IPS-20b (cell line): ENCODE results near the gene DNAJB2.
"Not testable (repeated sequence)": the region's sequence is repeated elsewhere in the genome, so short reads cannot be mapped to it uniquely, and the experiment has no call there.

ENCODE experiments used
- H3K27ac ChIP-seq: one replicate; pipeline ENCODE4 v1.5.1; 2013; ENCODE audit warnings: low read length
- H3K27me3 ChIP-seq: 2 replicates; pipeline ENCODE4 v1.6.1; 2013; ENCODE audit warnings: mild to moderate bottlenecking, low read length, inconsistent platforms; ENCODE audit not compliant: insufficient read depth
- H3K36me3 ChIP-seq: 2 replicates; pipeline ENCODE4 v1.6.1; 2013; ENCODE audit warnings: low read depth, mild to moderate bottlenecking, inconsistent platforms, low read length, moderate library complexity; ENCODE audit not compliant: insufficient read depth
- H3K4me1 ChIP-seq: 2 replicates; pipeline ENCODE4 v1.6.1; 2013; ENCODE audit warnings: mild to moderate bottlenecking, control low read depth, inconsistent platforms, low read length, moderate library complexity; ENCODE audit not compliant: insufficient read depth
- H3K4me3 ChIP-seq: 2 replicates; pipeline ENCODE4 v1.5.1; 2013; ENCODE audit warnings: mild to moderate bottlenecking, low read length, inconsistent platforms
- H3K9ac ChIP-seq: 2 replicates; pipeline ENCODE4 v1.6.1; 2013; ENCODE audit warnings: low read depth, mild to moderate bottlenecking, inconsistent platforms, low read length, moderate library complexity
- H3K9me3 ChIP-seq: 2 replicates; pipeline ENCODE4 v1.6.1; 2013; ENCODE audit warnings: mild to moderate bottlenecking, low read depth, low read length, inconsistent platforms; ENCODE audit not compliant: insufficient read depth

Gene DNAJB2

DNA sequence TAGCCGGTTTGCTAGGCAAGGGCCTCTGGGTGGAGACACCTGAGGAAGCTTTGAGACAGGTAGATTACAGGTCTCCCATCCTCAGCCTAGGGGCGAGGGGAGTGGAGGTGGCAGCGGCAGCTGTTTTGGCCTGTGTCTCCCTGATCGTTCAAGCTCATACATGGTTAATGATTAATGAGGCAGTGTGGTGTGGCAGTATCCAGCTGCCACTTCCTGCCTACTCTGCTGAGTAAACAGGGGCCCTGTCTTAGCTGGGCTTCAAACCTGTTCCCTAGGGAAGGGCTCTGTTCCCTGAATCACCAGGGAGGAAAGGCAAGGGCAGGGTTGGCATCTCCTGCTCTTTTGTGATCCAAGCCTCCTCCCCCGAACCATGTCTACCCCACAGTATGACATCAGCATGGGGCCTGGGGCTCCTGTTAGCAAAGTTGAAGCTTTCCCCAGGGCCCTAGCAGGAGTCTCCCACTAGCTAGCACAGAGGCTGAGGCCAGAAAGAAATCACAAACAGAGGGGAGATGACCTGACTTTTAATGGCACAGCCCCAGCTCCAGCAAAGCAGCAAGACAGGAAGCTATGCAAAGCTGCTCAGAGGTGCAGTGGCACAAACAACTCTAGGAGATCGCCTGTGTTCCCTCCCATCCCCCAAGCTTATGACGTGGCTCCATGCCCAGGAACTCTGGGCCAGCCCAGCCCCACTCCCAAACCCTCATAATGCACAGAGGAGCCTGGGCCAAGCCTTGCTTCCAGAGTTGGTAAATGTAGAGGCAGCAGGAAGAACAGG lies 29.8 kb upstream of the DNAJB2 start:
- peaks cover 30% of the 10 kb centered on the region for H3K36me3 ChIP-seq
- peak overlapping the region; percentile 30; the same call in 1 of the 2 replicates for H3K9ac ChIP-seq
- no peaks in the 10 kb centered on the region for H3K9me3 ChIP-seq
- H3K27ac ChIP-seq, result no peak overlapping the region
- peaks cover 18% of the 10 kb centered on the region for H3K4me1 ChIP-seq
- no peak overlapping the region for H3K4me3 ChIP-seq
- H3K27me3 ChIP-seq, result peaks cover 33% of the 10 kb centered on the region

DNA sequence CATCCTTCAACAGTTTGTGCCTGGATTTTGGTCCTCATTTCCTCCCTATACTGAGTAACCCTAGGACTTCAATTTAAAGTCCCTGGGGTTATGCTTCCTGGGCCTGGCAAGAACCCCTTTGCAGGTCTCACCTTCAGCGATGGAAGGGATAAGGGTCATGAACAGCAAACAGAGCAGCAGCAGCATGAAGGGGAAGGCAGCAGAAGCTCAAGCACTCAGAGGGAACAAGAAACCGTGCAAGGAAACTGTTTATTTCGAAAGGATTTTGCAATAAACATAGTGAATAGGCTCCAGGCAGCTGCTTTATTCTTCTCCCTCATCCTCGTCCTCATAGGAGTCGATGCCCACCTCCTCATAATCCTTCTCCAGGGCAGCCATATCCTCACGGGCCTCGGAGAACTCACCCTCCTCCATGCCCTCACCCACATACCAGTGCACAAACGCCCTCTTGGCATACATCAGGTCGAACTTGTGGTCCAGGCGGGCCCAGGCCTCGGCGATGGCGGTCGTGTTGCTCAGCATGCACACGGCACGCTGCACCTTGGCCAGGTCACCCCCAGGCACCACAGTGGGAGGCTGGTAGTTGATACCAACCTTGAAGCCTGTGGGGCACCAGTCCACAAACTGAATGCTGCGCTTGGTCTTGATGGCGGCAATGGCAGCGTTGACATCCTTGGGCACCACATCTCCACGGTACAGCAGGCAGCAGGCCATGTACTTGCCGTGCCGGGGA lies 29.0 kb upstream of the DNAJB2 start:
- Histone ChIP-seq H3K27ac (no peak overlapping the region), H3K9me3 (no peaks in the 10 kb centered on the region), H3K27me3 (peaks cover 41% of the 10 kb centered on the region), H3K9ac (no peak overlapping the region), H3K4me1 (peaks cover 14% of the 10 kb centered on the region), H3K4me3 (no peak overlapping the region), H3K36me3 (peaks cover 30% of the 10 kb centered on the region)

DNA sequence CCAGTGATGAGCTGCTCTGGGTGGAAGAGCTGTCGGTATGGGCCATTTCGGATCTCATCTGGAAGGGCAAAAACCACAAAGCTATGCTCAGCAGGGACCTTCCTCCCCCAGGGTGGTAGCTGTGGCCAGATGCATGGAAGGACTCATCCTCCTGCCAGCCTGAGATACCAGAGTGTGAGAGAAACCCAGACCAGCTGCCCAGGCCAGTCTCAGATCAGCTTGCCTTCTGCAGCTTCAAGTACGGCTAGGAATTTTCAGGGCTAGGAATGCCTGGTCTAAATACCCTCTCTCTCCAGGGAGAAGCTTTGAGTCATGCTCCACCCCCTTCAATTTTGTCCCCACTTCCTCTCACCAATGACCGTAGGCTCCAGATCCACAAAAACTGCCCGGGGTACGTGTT lies 27.5 kb upstream of the DNAJB2 start:
- Histone ChIP-seq H3K27me3 (peaks cover 56% of the 10 kb centered on the region), H3K4me1 (peaks cover 14% of the 10 kb centered on the region), H3K9ac (no peak overlapping the region), H3K36me3 (peaks cover 30% of the 10 kb centered on the region), H3K4me3 (no peak overlapping the region), H3K9me3 (no peaks in the 10 kb centered on the region), H3K27ac (no peak overlapping the region)

DNA sequence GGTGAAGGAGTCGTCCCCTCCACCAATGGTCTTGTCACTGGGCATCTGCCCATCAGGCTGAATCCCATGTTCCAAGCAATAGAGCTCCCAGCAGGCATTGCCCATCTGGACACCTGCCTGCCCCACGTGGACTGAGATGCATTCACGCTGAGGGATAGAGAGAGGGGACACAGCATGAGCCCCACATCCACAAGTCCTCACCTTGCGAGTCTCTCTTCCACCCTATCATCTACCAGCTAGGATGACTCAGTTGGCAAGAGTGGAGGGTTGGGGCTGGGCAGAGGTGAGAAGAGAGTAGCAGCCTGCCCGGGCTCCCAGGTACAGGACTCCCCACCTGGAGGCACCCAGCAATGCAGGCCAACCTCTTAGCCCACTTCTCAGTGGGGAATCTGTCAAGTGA lies 27.1 kb upstream of the DNAJB2 start:
- H3K9ac ChIP-seq, result peak overlapping the region; percentile 33; the same call in 1 of the 2 replicates
- H3K27me3 ChIP-seq, result peaks cover 59% of the 10 kb centered on the region
- peak overlapping the region; percentile 58; the same call in 1 of the 2 replicates for H3K4me3 ChIP-seq
- no peak overlapping the region for H3K27ac ChIP-seq
- peaks cover 14% of the 10 kb centered on the region for H3K4me1 ChIP-seq
- no peaks in the 10 kb centered on the region for H3K9me3 ChIP-seq
- peaks cover 29% of the 10 kb centered on the region for H3K36me3 ChIP-seq

- H3K4me3 ChIP-seq, result peak overlapping the region; percentile 58
- H3K9me3 ChIP-seq, result no peaks in the 10 kb centered on the region
- peaks cover 25% of the 10 kb centered on the region for H3K36me3 ChIP-seq
- peaks cover 14% of the 10 kb centered on the region for H3K4me1 ChIP-seq
- no peak overlapping the region for H3K27ac ChIP-seq
- peaks cover 59% of the 10 kb centered on the region for H3K27me3 ChIP-seq
- peak overlapping the region; percentile 33; the same call in 1 of the 2 replicates for H3K9ac ChIP-seq
Observed at GRCh38 chr2:219252570-219252899, 26.6 kb upstream of the DNAJB2 start.

DNA sequence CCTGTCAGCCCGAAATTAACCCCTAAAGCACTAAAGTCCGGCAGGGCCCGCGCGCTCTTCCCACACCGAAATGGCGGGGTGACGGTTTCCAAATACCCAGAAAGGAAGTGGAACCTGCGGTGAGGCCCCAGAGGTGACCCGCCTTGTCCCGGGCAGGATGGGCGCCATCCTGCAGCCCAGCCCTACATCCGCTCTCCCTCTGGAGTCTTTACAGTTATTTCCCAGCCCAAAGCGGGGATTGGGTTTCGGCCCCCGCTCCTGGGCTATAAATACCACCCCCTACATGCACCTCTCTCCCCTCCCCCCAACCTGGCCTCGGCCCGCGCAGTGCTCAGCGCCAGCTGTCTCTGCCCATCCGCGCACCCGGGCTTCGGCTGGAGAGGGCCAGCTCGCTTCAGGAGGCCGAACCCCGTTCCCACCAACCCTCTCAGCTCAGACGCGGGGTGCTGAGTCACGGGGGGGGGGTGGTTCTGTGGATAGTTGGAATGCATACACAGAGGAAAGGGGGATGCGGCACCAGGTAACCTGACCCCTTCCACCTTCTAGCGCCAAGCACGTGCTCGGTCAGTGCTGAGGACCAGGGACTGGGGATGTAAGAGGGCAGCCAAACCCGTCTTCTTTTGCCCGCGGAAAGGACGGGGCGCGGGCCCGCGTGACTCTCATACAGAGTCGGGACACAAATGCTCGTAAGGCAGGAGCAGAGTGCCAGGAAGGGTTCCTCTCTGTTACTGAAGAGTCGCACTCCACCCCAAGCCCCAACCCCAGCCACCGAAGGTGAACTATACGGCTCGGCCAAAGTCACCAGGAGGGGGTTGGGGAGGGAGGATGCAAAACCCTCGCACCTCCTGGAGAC lies 26.0 kb upstream of the DNAJB2 start, which contains the start of gene TUBA4B:
TSS of gene TUBA4B (plus strand) at position 344 of the 853 bp plus-strand sequence. CDS start at position 509, 165 bp downstream.
- no peak within 1 kb of the TSS for H3K27ac ChIP-seq
- no peaks in the 10 kb centered on the region for H3K9me3 ChIP-seq
- peak within 1 kb of the TSS; percentile 33; the same call in 1 of the 2 replicates for H3K9ac ChIP-seq
- peaks cover 14% of the 10 kb centered on the region for H3K4me1 ChIP-seq
- peaks cover 19% of the 10 kb centered on the region for H3K36me3 ChIP-seq
- peaks cover 59% of the 10 kb centered on the region for H3K27me3 ChIP-seq
- H3K4me3 ChIP-seq, result peak within 1 kb of the TSS; percentile 58

- H3K4me3 ChIP-seq, result peak within 1 kb of the TSS; percentile 58
- H3K9ac ChIP-seq, result peak within 1 kb of the TSS; percentile 33; the same call in 1 of the 2 replicates
- H3K9me3 ChIP-seq, result no peaks in the 10 kb centered on the region
- peaks cover 59% of the 10 kb centered on the region for H3K27me3 ChIP-seq
- H3K4me1 ChIP-seq, result peaks cover 14% of the 10 kb centered on the region
- peaks cover 15% of the 10 kb centered on the region; the same call in 1 of the 2 replicates for H3K36me3 ChIP-seq
- no peak within 1 kb of the TSS for H3K27ac ChIP-seq
Observed at GRCh38 chr2:219253753-219254589, 25.2 kb upstream of the DNAJB2 start, which contains the start of gene TUBA4A. TSS of gene TUBA4A (minus strand) at chr2:219253918. CDS start at chr2:219253858, 60 bp downstream.

GRCh38 chr2:219254590-219255201 lies 24.5 kb upstream of the DNAJB2 start:
- Histone ChIP-seq H3K9ac (no peak overlapping the region), H3K9me3 (no peaks in the 10 kb centered on the region), H3K27ac (no peak overlapping the region), H3K4me1 (peaks cover 7% of the 10 kb centered on the region), H3K27me3 (peaks cover 64% of the 10 kb centered on the region), H3K4me3 (peak overlapping the region; percentile 58; the same call in 1 of the 2 replicates), H3K36me3 (peaks cover 11% of the 10 kb centered on the region; the same call in 1 of the 2 replicates)

DNA sequence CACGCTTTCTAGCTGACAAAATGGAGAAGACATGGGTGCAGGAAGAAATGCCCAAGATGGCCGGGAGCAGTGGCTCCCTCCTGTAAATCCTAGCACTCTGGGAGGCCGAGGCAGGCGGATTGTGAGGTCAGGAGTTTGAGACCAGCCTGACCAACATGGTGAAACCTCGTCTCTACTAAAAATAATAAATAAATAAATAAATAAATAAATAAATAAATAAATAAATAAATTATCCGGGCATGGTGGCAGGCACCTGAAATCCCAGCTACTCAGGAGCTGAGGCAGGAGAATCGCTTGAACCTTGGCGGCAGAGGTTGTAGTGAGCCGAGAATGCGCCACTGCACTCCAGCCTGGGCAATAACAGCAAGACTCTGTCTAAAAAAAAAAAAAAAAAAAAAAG lies 20.2 kb upstream of the DNAJB2 start:
- not testable (repeated sequence) for H3K9me3 ChIP-seq, H3K27ac ChIP-seq, H3K36me3 ChIP-seq, H3K9ac ChIP-seq, H3K4me1 ChIP-seq, H3K4me3 ChIP-seq
- H3K27me3 ChIP-seq, result peaks cover 52% of the 10 kb centered on the region

DNA sequence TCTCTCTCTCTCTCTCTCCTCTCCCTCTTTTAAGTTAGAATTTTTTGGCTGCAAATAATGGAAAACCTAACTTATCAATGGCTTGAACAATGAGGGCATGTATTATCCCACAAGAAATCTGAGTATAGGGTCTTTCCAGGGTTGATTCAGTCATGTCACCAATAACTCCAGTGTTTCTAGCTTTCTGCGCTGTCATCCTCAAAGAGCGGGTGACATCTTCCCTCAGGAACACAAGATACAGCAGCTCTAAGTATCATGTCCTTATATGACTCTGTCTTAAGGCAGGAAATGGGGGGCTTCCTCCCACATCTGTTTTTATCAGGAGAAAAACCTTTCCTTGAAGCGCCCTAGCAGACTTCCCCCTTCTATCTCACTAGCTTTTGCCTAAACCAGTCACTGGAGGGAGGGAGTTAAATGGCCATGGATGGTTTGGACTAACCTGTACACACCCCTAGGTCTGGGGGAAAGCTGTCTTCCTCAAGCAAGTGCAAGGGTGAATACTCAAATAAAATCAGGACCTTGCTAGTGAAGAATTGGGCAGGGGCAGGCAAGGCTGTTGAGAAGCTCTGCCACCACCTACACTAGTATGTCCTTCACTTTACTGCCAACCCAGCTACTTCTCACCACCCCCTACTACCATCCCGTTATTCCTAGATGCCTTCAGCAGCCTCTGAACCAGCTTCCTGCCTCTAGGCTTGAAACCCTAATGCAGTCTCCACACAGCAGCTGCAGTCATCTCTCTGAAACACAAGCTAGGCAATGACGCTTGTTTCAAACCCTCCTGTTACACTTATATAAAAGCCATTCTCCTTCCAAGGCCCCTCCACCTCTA lies 17.9 kb upstream of the DNAJB2 start:
- no peaks in the 10 kb centered on the region for H3K36me3 ChIP-seq
- H3K27ac ChIP-seq, result no peak overlapping the region
- peaks cover 33% of the 10 kb centered on the region for H3K27me3 ChIP-seq
- no peaks in the 10 kb centered on the region for H3K4me1 ChIP-seq
- H3K4me3 ChIP-seq, result no peak overlapping the region
- H3K9ac ChIP-seq, result no peak overlapping the region
- H3K9me3 ChIP-seq, result no peaks in the 10 kb centered on the region
